Spleen (tissue), 7 donors: ENCODE measurements around the gene KLF15.

Experiments used
- POLR2A ChIP-seq, 3 donors: fragments of 450-650 bp; IDR thresholded peaks; one replicate each; pipeline ENCODE4 v1.5.1; 2017; ENCODE audit warnings: antibody characterized with exemption in 3 of 3, mild to moderate bottlenecking in 1 of 3
- POLR2AphosphoS5 ChIP-seq, 3 donors: sonication (generic); formaldehyde crosslinking; IDR thresholded peaks; one replicate each; pipeline ENCODE4 v1.5.1; 2017; ENCODE audit warnings: antibody characterized with exemption in 3 of 3
- TF ChIP-seq, protein P1 (sequence below), 11 experiments: fragments of 200-600 bp in 7 of 11; fragments of 450-650 bp in 4 of 11; sonication (generic) in 4 of 11; IDR thresholded peaks in 8 of 11; conservative IDR thresholded peaks in 3 of 11; 1 replicate in 7 of 11; 2 replicates in 4 of 11; pipeline versions ENCODE4 v1.4.0 to v1.8.0; 2016 to 2021; ENCODE audit warnings: antibody characterized with exemption in 11 of 11, inconsistent platforms in 4 of 11, mild to moderate bottlenecking in 1 of 11
- donor health status: DM: no; HTN: no; CAD: no; lungs with moderate emphysema.
- donor health status: DM: no; HTN: no; CAD: no.
- donor health status: DM: no; HTN: no; CAD: no.

- TF ChIP-seq, protein P1, sequence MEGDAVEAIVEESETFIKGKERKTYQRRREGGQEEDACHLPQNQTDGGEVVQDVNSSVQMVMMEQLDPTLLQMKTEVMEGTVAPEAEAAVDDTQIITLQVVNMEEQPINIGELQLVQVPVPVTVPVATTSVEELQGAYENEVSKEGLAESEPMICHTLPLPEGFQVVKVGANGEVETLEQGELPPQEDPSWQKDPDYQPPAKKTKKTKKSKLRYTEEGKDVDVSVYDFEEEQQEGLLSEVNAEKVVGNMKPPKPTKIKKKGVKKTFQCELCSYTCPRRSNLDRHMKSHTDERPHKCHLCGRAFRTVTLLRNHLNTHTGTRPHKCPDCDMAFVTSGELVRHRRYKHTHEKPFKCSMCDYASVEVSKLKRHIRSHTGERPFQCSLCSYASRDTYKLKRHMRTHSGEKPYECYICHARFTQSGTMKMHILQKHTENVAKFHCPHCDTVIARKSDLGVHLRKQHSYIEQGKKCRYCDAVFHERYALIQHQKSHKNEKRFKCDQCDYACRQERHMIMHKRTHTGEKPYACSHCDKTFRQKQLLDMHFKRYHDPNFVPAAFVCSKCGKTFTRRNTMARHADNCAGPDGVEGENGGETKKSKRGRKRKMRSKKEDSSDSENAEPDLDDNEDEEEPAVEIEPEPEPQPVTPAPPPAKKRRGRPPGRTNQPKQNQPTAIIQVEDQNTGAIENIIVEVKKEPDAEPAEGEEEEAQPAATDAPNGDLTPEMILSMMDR (IDR thresholded peaks at IDR 0.05 in 8 of 11, conservative IDR thresholded peaks at IDR 0.05 in 3 of 11): no peak
- no peak for TF ChIP-seq POLR2A (IDR thresholded peaks at IDR 0.05)
- TF ChIP-seq POLR2AphosphoS5 (IDR thresholded peaks at IDR 0.05): no peak
Measured at GRCh38 chr3:126342211-126342610, 15.0 kb downstream of the KLF15 start.
